VCaP (cell line): ENCODE measurements around the gene TLE6.

Experiments used
- H3K27ac ChIP-seq: fragments of 450-650 bp; 2 replicates; pipeline ENCODE4 v1.5.1; 2017
- TF ChIP-seq, protein P1 (sequence below): fragments of 450-650 bp; conservative IDR thresholded peaks from 2 replicates; pipeline ENCODE4 v1.5.1; 2017; ENCODE audit warnings: mild to moderate bottlenecking, moderate library complexity

TLE6 gene

GRCh38 chr19:2964874-2965273 is 12.5 kb upstream of the TLE6 start:
- TF ChIP-seq, protein P1, sequence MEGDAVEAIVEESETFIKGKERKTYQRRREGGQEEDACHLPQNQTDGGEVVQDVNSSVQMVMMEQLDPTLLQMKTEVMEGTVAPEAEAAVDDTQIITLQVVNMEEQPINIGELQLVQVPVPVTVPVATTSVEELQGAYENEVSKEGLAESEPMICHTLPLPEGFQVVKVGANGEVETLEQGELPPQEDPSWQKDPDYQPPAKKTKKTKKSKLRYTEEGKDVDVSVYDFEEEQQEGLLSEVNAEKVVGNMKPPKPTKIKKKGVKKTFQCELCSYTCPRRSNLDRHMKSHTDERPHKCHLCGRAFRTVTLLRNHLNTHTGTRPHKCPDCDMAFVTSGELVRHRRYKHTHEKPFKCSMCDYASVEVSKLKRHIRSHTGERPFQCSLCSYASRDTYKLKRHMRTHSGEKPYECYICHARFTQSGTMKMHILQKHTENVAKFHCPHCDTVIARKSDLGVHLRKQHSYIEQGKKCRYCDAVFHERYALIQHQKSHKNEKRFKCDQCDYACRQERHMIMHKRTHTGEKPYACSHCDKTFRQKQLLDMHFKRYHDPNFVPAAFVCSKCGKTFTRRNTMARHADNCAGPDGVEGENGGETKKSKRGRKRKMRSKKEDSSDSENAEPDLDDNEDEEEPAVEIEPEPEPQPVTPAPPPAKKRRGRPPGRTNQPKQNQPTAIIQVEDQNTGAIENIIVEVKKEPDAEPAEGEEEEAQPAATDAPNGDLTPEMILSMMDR, result no peak
- H3K27ac ChIP-seq, result no peak overlapping the region

GRCh38 chr19:2967972-2968371 is 9.4 kb upstream of the TLE6 start:
- TF ChIP-seq, protein P1, result no peak
- peak overlapping the region; percentile 67 for H3K27ac ChIP-seq

GRCh38 chr19:2969104-2969504 is 8.3 kb upstream of the TLE6 start:
- TF ChIP-seq, protein P1, result no peak
- peak overlapping the region; percentile 67 for H3K27ac ChIP-seq

DNA sequence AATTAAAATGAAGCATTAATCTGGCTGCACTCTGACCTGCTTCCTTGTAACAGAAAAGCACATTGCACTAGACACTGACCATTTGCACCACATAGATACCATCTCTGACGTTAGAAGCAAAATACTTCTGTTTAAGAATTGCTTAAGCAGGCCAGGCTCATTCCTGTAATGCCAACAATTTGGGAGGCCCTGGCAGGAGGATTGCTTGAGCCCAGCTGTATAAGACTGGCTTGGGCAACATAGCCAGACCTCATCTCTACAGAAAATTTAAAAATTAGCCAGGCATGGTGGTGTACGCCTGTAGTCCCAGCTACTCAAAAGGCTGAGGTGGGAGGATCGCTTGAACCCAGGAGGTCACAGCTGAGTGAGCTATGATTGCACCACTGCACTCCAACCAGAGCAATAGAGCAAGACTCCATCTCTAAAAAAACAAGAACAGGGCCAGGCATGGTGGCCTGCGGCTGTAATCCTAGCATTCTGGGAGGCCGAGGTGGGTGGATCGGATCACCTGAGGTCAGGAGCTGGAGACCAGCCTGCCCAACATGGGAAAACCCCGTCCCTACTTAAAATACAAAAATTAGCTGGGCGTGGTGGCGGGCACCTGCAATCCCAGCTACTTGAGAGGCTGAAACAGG is 7.0 kb upstream of the TLE6 start:
- TF ChIP-seq, protein P1, result no peak
- H3K27ac ChIP-seq, result no peak overlapping the region

GRCh38 chr19:2973229-2973628 is 4.1 kb upstream of the TLE6 start:
- H3K27ac ChIP-seq, result no peak overlapping the region
- TF ChIP-seq, protein P1, result no peak

DNA sequence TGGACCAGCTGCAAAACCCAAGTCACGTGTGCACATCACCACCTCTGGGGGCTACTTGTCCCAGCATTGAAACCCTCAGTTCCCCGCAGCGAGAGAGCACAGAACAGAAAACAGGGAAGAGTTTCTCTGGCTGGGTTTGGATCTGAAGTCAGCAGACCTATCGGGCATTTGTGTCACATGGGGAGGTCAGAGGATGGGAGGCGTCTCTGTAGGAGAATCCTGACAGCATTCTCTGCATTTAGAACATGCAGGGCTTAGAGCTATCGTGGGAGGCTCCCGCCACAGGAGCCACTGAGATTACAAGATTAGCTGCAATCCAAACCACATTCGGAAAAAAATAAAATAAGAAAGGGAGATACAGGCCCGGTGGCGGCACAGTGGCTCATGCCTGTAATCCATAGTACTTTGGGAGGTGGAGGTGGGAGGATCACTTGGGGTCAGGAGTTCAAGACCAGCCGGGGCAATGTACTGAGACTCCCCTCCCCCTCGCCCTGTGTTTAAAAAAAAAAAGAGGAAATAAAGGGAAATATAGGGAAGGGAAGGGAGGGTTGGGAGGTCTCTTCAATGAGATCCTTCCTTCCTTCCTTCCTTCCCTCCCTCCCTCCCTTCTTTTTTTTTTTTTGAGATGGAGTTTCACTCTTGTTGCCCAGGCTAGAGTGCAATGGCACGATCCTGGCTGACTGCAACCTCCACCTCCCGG is 2.9 kb upstream of the TLE6 start:
- TF ChIP-seq, protein P1, result no peak
- H3K27ac ChIP-seq, result no peak overlapping the region

DNA sequence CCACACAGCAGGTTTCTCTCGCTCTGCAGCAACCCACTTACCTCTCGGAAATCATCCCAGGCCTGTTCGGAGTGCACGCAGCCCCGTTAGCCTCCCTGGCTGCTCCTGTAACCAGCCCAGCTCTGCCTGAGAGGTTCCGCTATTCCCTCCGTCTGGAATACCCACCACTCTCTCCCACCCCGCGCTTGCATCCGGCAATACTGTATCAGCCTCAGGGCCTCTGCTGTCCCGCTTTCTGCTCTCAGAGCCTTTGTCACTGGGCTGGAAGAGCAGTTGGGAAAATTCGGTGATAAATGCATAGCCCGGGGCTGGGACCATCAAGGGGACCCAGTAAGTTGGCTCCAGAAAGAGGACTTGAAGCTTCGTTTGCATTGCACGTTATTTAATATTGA is 759 bp upstream of the TLE6 start:
- TF ChIP-seq, protein P1, result no peak
- peak overlapping the region; percentile 32; the same call in 1 of the 2 replicates for H3K27ac ChIP-seq
